GM21381 (cell line): ENCODE results near the gene HSPA1L.

ENCODE experiments used
- ATAC-seq: cut with Tn5 transposase; IDR thresholded peaks from one replicate; pipeline ENCODE4 v1.9.1; 2021; ENCODE audit warnings: mild to moderate bottlenecking, moderate library complexity; ENCODE audit not compliant: unreplicated experiment

Gene HSPA1L

GRCh38 chr6:31767096-31767645, 47.9 kb downstream of the HSPA1L start:
- no peak for ATAC-seq

- ATAC-seq, result no peak
Observed at GRCh38 chr6:31765910-31766794, 48.9 kb downstream of the HSPA1L start.

- no peak for ATAC-seq
Observed at GRCh38 chr6:31765559-31765909, 49.5 kb downstream of the HSPA1L start.

- no peak for ATAC-seq
Observed at GRCh38 chr6:31764198-31764597, 50.9 kb downstream of the HSPA1L start.

GRCh38 chr6:31763619-31763940, 51.5 kb downstream of the HSPA1L start:
- no peak for ATAC-seq

- ATAC-seq, result no peak
Observed at GRCh38 chr6:31762878-31763618, 52.0 kb downstream of the HSPA1L start.

- no peak for ATAC-seq
Observed at GRCh38 chr6:31762356-31762755, 52.7 kb downstream of the HSPA1L start, which contains the start of gene SAPCD1. Gene SAPCD1, plus strand, starts transcription at chr6:31762656. Its CDS starts 399 bp downstream, at chr6:31763055.

- ATAC-seq, result no peak
Observed at GRCh38 chr6:31761343-31761742, 53.7 kb downstream of the HSPA1L start.

GRCh38 chr6:31760790-31761189, 54.3 kb downstream of the HSPA1L start:
- no peak for ATAC-seq
